GM23338 (cell line): ENCODE results near the gene FBXL5. TPM values are rescaled to one million over a fixed set of nuclear protein-coding genes. Genes with fewer than 3 reads are reported as not detected.

Experiments
- ATAC-seq: fragments of 200-7000 bp; cut with Tn5 transposase; 3 replicates; pipeline ENCODE4 v1.9.1; 2020
- DNase-seq: peaks from one replicate; pipeline ENCODE4 v3.0.0-alpha.2; 2015; ENCODE audit warnings: low spot score
- H2AFZ ChIP-seq: fragments of 200-600 bp; sonication (generic); 2 replicates; pipeline ENCODE4 v1.8.0; 2016; ENCODE audit warnings: antibody characterized with exemption, mild to moderate bottlenecking, moderate library complexity
- H3F3A ChIP-seq: fragments of 200-600 bp; sonication (generic); replicated peaks from 2 replicates; pipeline ENCODE4 v1.8.0; 2017; ENCODE audit warnings: antibody characterized with exemption, mixed run types, low read depth
- H3K27ac ChIP-seq: fragments of 200-600 bp; sonication (generic); 2 replicates; pipeline ENCODE4 v1.6.1; 2016; ENCODE audit warnings: low read depth
- H3K27me3 ChIP-seq: fragments of 200-600 bp; sonication (generic); 2 replicates; pipeline ENCODE4 v1.8.0; 2016; ENCODE audit warnings: mild to moderate bottlenecking, mixed run types, moderate library complexity; ENCODE audit not compliant: insufficient read depth
- H3K36me3 ChIP-seq: fragments of 200-600 bp; sonication (generic); 2 replicates; pipeline ENCODE4 v1.8.0; 2016; ENCODE audit warnings: mild to moderate bottlenecking; ENCODE audit not compliant: insufficient read depth
- H3K4me1 ChIP-seq: fragments of 200-600 bp; sonication (generic); 2 replicates; pipeline ENCODE4 v1.8.0; 2016; ENCODE audit warnings: mild to moderate bottlenecking, moderate library complexity; ENCODE audit not compliant: insufficient read depth
- H3K4me2 ChIP-seq: fragments of 200-600 bp; sonication (generic); 2 replicates; pipeline ENCODE4 v1.7.1; 2017; ENCODE audit warnings: mixed run types
- H3K4me3 ChIP-seq: fragments of 200-600 bp; sonication (generic); 2 replicates; pipeline ENCODE4 v1.6.1; 2016; ENCODE audit warnings: mixed run types
- H3K79me2 ChIP-seq: fragments of 200-600 bp; sonication (generic); replicated peaks from 2 replicates; pipeline ENCODE4 v1.8.0; 2017; ENCODE audit warnings: mild to moderate bottlenecking; ENCODE audit not compliant: insufficient read depth
- H3K9me2 ChIP-seq: fragments of 200-600 bp; sonication (generic); 2 replicates; pipeline ENCODE4 v1.8.0; 2017; ENCODE audit not compliant: insufficient read depth
- H4K20me1 ChIP-seq: fragments of 200-600 bp; sonication (generic); replicated peaks from 2 replicates; pipeline ENCODE4 v1.8.0; 2017; ENCODE audit warnings: mild to moderate bottlenecking; ENCODE audit not compliant: insufficient read depth
- H3K27ac Mint-ChIP-seq: 2 replicates; pipeline ENCODE4 v1.8.0; 2020; ENCODE audit warnings: inconsistent platforms, mild to moderate bottlenecking, moderate library complexity, mixed read lengths
- H3K27me3 Mint-ChIP-seq: 3 replicates; pipeline ENCODE4 v1.8.0; 2022; ENCODE audit warnings: low read depth, mild to moderate bottlenecking, moderate library complexity, mixed read lengths, inconsistent platforms; ENCODE audit not compliant: insufficient read depth, poor library complexity
- H3K36me3 Mint-ChIP-seq: 3 replicates; pipeline ENCODE4 v1.8.0; 2021; ENCODE audit warnings: low read depth, mild to moderate bottlenecking, inconsistent platforms, moderate library complexity, mixed read lengths
- H3K4me1 Mint-ChIP-seq: 3 replicates; pipeline ENCODE4 v1.8.0; 2020; ENCODE audit warnings: mild to moderate bottlenecking, inconsistent platforms, mixed read lengths
- H3K4me3 Mint-ChIP-seq: 3 replicates; pipeline ENCODE4 v1.8.0; 2021; ENCODE audit warnings: moderate library complexity, mild to moderate bottlenecking, inconsistent platforms, mixed read lengths
- H3K9me3 Mint-ChIP-seq: 3 replicates; pipeline ENCODE4 v1.8.0; 2020; ENCODE audit warnings: moderate library complexity, mild to moderate bottlenecking, inconsistent platforms, mixed read lengths
- CREB1 ChIP-seq: fragments of 250-450 bp; sonication (Bioruptor Pico); IDR thresholded peaks from 2 replicates; pipeline ENCODE4 v1.5.0; 2020; ENCODE audit warnings: low read depth, mild to moderate bottlenecking, moderate library complexity
- ETS1 ChIP-seq: IDR thresholded peaks from 2 replicates; pipeline ENCODE4 v1.6.1; 2016; ENCODE audit warnings: antibody characterized with exemption
- EZH2 ChIP-seq: fragments of 200-600 bp; sonication (generic); IDR thresholded peaks from one replicate; pipeline ENCODE4 v1.8.0; 2017; ENCODE audit warnings: antibody characterized with exemption, mild to moderate bottlenecking, low read depth; ENCODE audit not compliant: unreplicated experiment
- EZH2phosphoT487 ChIP-seq: fragments of 200-600 bp; sonication (generic); IDR thresholded peaks from one replicate; pipeline ENCODE4 v1.8.1; 2018; ENCODE audit warnings: antibody characterized with exemption; ENCODE audit not compliant: unreplicated experiment
- POLR2AphosphoS5 ChIP-seq: IDR thresholded peaks from 2 replicates; pipeline ENCODE4 v1.6.1; 2016; ENCODE audit warnings: antibody characterized with exemption, low read depth
- REST ChIP-seq: IDR thresholded peaks from one replicate; pipeline ENCODE4 v1.6.1; 2018; ENCODE audit warnings: antibody characterized with exemption; ENCODE audit not compliant: unreplicated experiment
- ZNF114 ChIP-seq: fragments of 250-450 bp; sonication (Bioruptor Pico); IDR thresholded peaks from 2 replicates; pipeline ENCODE4 v1.5.0; 2020; ENCODE audit warnings: mild to moderate bottlenecking, moderate library complexity
- ZNF331 ChIP-seq: fragments of 250-450 bp; sonication (Bioruptor Pico); IDR thresholded peaks from 2 replicates; pipeline ENCODE4 v1.5.0; 2020; ENCODE audit warnings: low read depth, mild to moderate bottlenecking, moderate library complexity
- ZNF462 ChIP-seq: fragments of 250-450 bp; sonication (Bioruptor Pico); IDR thresholded peaks from 2 replicates; pipeline ENCODE4 v1.5.0; 2020; ENCODE audit warnings: mild to moderate bottlenecking, moderate library complexity
- polyA plus RNA-seq: library from polyadenylated mRNA; unstranded; fragments of >200 nt; fragmentation: Nextera tagmentation; extraction: Ambion mirVana; gene quantifications from 2 replicates; pipeline ENCODE4 v1.2.1, GENCODE V29; 2016
- total RNA-seq: library from RNA; depleted of rRNA; stranded (reverse); fragments of >200 nt; shearing (Covaris generic); gene quantifications from 2 replicates; pipeline ENCODE4 v1.2.3, GENCODE V29; 2014

Gene FBXL5
- total and polyA plus RNA-seq, 2 experiments from 2014 or later: 55.7 to 81.9 TPM

GRCh38 chr4:15690020-15690809 lies 35.1 kb upstream of the FBXL5 start (continued):
- no peak for TF ChIP-seq REST
- TF ChIP-seq CREB1 (CRISPR knock-in tag): no peak; the same call in 1 of the 2 replicates
- no peak for TF ChIP-seq ZNF114 (CRISPR knock-in tag)
- TF ChIP-seq POLR2AphosphoS5: no peak
- no peak for TF ChIP-seq ZNF331 (CRISPR knock-in tag)

GRCh38 chr4:15689540-15689939 lies 34.4 kb upstream of the FBXL5 start:
- no peak overlapping the region for H3K4me2 ChIP-seq
- H3K27ac Mint-ChIP-seq: no peak overlapping the region; the same call in 1 of the 2 replicates
- H3K4me3 Mint-ChIP-seq: no peak overlapping the region
- H3K79me2 ChIP-seq: no peaks in the 10 kb centered on the region; the same call in 1 of the 2 replicates
- no peaks in the 10 kb centered on the region for H3F3A ChIP-seq
- peaks cover 10% of the 10 kb centered on the region; the same call in 1 of the 3 replicates for H3K9me3 Mint-ChIP-seq
- H3K4me1 ChIP-seq: peaks cover 12% of the 10 kb centered on the region; the same call in 1 of the 2 replicates
- DNase-seq: no peak
- H4K20me1 ChIP-seq: no peaks in the 10 kb centered on the region
- peaks cover 6% of the 10 kb centered on the region for H3K27me3 Mint-ChIP-seq
- no peak overlapping the region for H2AFZ ChIP-seq
- H3K27ac ChIP-seq: peak overlapping the region; percentile 36
- H3K36me3 Mint-ChIP-seq: peaks cover 41% of the 10 kb centered on the region
- H3K27me3 ChIP-seq: no peaks in the 10 kb centered on the region
- ATAC-seq: no peak
- H3K4me1 Mint-ChIP-seq: peaks cover 26% of the 10 kb centered on the region
- no peak overlapping the region for H3K4me3 ChIP-seq
- 0 out of 2 replicates have a peak, but pooled peaks cover 3% of the 10 kb centered on the region for H3K9me2 ChIP-seq
- H3K36me3 ChIP-seq: no peaks in the 10 kb centered on the region; the same call in 1 of the 2 replicates
- TF ChIP-seq EZH2phosphoT487 (no peak), POLR2AphosphoS5 (no peak), ETS1 (no peak), ZNF114 (CRISPR knock-in tag) (no peak), ZNF462 (CRISPR knock-in tag) (no peak), CREB1 (CRISPR knock-in tag) (no peak), EZH2 (no peak)
